Testis (tissue), 2 donors: Measurements from ENCODE around the gene FBXL17.

ENCODE experiments used
- POLR2A ChIP-seq: fragments of 450-650 bp; IDR thresholded peaks from one replicate; pipeline ENCODE4 v1.6.1; 2017; ENCODE audit warnings: antibody characterized with exemption, mild to moderate bottlenecking, moderate library complexity
- TF ChIP-seq, protein P1 (sequence below), 3 experiments: fragments of 450-650 bp in 2 of 3; fragments of 200-600 bp in 1 of 3; sonication (generic) in 1 of 3; IDR thresholded peaks; one replicate each; pipeline ENCODE4 v1.5.1; 2016 to 2019; ENCODE audit warnings: antibody characterized with exemption in 3 of 3, mild to moderate bottlenecking in 2 of 3, moderate library complexity in 1 of 3

DNA sequence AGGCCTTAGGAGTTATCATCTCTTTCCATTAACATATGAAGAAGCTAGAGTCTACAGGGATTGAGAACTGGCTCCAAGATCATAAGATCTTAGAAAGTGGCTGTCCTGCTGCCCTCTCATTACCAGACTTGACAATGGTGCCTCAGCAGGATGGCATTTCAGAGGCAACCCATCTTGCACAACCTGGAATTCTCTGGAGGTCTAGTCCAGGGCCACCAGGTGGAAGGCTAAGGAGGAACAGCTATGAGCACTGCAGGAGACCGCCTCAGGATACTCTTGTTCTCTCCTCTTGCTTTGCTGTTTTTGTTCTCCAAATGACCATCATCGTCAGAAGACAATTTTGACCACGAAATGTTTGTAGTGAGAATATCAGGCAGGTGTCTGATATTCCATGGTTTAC, 322.6 kb downstream of the FBXL17 start:
- TF ChIP-seq, protein P1, sequence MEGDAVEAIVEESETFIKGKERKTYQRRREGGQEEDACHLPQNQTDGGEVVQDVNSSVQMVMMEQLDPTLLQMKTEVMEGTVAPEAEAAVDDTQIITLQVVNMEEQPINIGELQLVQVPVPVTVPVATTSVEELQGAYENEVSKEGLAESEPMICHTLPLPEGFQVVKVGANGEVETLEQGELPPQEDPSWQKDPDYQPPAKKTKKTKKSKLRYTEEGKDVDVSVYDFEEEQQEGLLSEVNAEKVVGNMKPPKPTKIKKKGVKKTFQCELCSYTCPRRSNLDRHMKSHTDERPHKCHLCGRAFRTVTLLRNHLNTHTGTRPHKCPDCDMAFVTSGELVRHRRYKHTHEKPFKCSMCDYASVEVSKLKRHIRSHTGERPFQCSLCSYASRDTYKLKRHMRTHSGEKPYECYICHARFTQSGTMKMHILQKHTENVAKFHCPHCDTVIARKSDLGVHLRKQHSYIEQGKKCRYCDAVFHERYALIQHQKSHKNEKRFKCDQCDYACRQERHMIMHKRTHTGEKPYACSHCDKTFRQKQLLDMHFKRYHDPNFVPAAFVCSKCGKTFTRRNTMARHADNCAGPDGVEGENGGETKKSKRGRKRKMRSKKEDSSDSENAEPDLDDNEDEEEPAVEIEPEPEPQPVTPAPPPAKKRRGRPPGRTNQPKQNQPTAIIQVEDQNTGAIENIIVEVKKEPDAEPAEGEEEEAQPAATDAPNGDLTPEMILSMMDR (IDR thresholded peaks at IDR 0.05), result no peak
- TF ChIP-seq POLR2A, result no peak
